DMS 273 (cell line): ENCODE data around the gene KCNIP1.

Experiments
- DNase-seq: peaks from one replicate; lab custom pipeline; 2025; ENCODE audit not compliant: unreplicated experiment; lab: John Stamatoyannopoulos, UW

KCNIP1 gene

GRCh38 chr5:170562166-170562874 lies 58.5 kb downstream of the KCNIP1 start:
- DNase-seq = no peak

GRCh38 chr5:170562875-170563228 lies 59.0 kb downstream of the KCNIP1 start:
- DNase-seq = no peak

GRCh38 chr5:170563824-170564567 lies 60.2 kb downstream of the KCNIP1 start:
- no peak for DNase-seq

- no peak for DNase-seq
Observed at GRCh38 chr5:170565072-170565471, 61.3 kb downstream of the KCNIP1 start.

- DNase-seq = no peak
Observed at GRCh38 chr5:170569101-170569500, 65.3 kb downstream of the KCNIP1 start.

GRCh38 chr5:170570476-170570875 lies 66.7 kb downstream of the KCNIP1 start:
- peak; percentile 77 for DNase-seq

- peak; percentile 43 for DNase-seq
Observed at GRCh38 chr5:170571281-170571731, 67.5 kb downstream of the KCNIP1 start.

- DNase-seq = no peak
Observed at GRCh38 chr5:170571875-170572852, 68.3 kb downstream of the KCNIP1 start.

- DNase-seq = no peak
Observed at GRCh38 chr5:170573114-170573513, 69.3 kb downstream of the KCNIP1 start.

GRCh38 chr5:170573660-170574059 lies 69.8 kb downstream of the KCNIP1 start:
- no peak for DNase-seq

- DNase-seq = peak; percentile 66
Observed at GRCh38 chr5:170576602-170577535, 73.0 kb downstream of the KCNIP1 start.

- no peak for DNase-seq
Observed at GRCh38 chr5:170579601-170580000, 75.8 kb downstream of the KCNIP1 start.

GRCh38 chr5:170581211-170581610 lies 77.4 kb downstream of the KCNIP1 start:
- no peak for DNase-seq

GRCh38 chr5:170582644-170583330 lies 79.0 kb downstream of the KCNIP1 start:
- DNase-seq = no peak

GRCh38 chr5:170584003-170584402 lies 80.2 kb downstream of the KCNIP1 start:
- DNase-seq = no peak

- no peak for DNase-seq
Observed at GRCh38 chr5:170584450-170585058, 80.7 kb downstream of the KCNIP1 start.

GRCh38 chr5:170585273-170585948 lies 81.6 kb downstream of the KCNIP1 start:
- no peak for DNase-seq

- DNase-seq = no peak
Observed at GRCh38 chr5:170587808-170588207, 84.0 kb downstream of the KCNIP1 start.

- no peak for DNase-seq
Observed at GRCh38 chr5:170589643-170590042, 85.8 kb downstream of the KCNIP1 start.
